HG03354 (cell line): ENCODE results near the gene CPD.
"Not testable (repeated sequence)": the region's sequence is repeated elsewhere in the genome, so short reads cannot be mapped to it uniquely, and the experiment has no call there.

Source experiments
- ATAC-seq: cut with Tn5 transposase; IDR thresholded peaks from one replicate; pipeline ENCODE4 v1.9.1; 2021; ENCODE audit warnings: mild to moderate bottlenecking; ENCODE audit not compliant: unreplicated experiment, poor library complexity, severe bottlenecking

CPD gene

GRCh38 chr17:30418070-30418469, 39.3 kb downstream of the CPD start:
- ATAC-seq = not testable (repeated sequence)

DNA sequence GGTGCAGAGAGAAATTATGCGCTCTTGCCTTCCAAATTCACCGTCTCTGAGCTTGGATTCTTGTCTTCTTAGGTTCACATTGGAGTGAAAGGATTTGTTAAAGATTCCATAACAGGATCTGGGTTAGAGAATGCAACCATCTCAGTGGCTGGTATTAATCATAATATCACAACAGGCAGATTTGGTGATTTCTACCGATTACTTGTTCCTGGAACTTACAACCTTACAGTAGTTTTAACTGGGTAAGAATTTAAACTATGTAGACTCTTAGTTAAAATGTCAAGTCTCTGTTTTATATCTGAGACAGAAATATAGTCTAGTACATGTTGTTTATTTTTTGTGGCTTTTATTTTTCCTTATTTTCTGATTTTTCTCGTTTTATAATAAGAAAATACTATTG, 42.9 kb downstream of the CPD start:
- no peak for ATAC-seq

DNA sequence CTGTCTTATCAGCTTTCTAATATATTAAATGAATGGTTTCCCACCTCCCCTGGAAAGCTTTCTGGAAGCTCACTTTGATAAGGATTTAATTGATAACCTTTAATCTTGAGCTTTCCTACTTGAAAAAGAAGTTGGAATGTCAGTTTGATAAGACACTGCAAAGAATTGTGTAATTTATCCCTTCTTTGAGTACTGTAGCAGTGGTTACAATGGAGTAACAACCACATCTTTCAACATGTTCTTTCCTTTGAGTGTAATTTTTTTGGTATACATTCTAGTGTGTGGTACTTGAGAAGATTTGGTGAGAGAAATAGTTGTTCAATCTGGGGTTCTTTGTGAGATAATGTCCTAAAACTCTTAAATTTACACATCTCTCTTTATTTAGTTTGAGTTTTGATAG, 43.4 kb downstream of the CPD start:
- ATAC-seq = no peak

DNA sequence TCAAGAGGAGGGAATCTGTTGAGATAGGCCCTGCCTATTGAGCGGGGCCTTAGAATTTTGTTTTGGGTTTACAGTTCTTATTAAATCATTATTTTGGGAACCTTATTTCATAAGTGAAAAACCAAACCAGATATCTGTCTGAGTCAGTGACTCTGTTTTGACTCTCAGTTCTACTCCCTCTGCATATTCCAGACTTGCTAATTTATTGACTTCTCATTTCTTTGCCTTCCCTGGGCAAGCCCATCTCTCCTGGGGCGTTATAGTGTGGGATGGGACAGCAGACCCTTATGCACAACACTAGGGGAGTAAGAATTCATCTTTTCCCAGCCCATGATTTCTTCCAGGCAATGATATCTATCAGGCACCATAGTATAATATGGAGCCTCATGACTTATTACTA, 45.7 kb downstream of the CPD start:
- no peak for ATAC-seq

DNA sequence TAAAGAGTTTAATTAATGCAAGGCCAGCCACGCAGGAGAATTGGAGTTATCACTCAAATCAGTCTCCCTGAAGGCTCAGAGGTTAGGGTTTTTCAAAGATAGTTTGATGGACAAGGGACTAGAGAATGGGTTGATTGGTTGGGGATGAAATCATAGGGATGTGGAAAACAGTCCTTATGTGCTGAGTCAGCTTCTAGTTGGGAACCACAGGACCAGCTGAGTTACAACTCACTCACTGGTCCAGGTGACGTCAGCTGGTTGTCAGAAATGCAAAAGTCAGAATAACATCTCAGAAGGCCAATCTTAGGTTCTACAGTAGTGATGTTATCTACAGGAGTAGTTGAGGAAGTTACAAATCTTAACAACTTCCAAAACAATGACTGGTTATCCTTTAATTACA, 47.6 kb downstream of the CPD start:
- ATAC-seq = no peak

- ATAC-seq = no peak
These were observed 48.9 kb downstream of the CPD start for GRCh38 chr17:30427611-30428010.

DNA sequence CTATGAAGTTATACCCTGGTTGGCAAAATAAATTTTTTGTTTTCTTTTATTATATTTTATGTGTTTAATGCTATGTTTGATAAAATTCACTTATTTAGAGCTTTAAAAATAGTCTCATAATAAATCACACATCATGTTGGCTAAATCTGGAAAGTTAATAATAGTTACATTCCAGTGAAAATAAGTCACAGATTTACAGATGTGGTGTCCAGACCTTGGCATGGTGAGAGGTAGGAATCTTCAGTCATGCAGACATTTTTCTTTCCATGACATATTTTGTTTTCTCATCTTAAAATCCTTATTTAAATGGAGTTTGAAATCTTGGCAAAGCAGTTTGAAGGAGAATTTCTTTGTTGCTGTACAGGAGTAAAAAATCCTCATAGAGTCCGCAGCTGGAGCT, 50.4 kb downstream of the CPD start:
- ATAC-seq = no peak

- no peak for ATAC-seq
These were observed 54.8 kb downstream of the CPD start for GRCh38 chr17:30433514-30433913.

DNA sequence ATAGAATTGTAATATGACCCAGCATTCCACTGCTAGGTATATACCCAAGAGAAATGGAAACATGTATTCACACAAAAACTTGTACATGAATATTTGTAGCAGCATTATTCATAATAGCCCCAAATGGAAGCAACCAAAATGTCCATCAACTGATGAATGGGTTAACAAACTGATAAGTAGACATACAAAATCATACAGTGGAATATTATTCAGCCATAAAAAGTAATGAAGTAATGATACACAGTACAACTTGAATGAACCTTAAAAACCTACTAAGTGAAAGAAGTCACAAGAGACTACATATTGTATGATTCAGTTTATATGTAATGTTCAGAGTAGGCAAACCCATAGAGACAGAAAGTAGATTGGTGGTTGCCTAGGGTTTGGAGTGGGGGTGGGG, 58.0 kb downstream of the CPD start:
- ATAC-seq = no peak

DNA sequence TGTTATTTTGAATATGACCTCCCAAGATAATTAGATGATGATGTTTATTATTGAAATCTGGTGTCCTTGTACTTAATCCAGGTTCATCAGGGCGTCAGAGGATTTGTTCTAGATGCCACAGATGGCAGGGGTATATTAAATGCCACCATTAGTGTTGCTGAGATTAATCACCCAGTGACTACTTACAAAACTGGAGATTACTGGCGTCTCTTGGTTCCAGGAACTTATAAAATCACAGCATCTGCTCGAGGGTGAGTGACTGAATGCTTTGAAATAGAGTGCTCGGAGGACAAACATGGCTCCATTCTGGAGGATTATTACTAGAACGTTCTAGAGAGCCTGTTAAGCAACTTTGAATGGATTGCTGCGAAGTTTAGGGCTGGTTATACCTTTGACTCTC, 65.0 kb downstream of the CPD start:
- ATAC-seq = no peak

- not testable (repeated sequence) for ATAC-seq
These were observed 67.9 kb downstream of the CPD start for GRCh38 chr17:30446640-30447039.

- no peak for ATAC-seq
These were observed 70.8 kb downstream of the CPD start for GRCh38 chr17:30449480-30449879.

DNA sequence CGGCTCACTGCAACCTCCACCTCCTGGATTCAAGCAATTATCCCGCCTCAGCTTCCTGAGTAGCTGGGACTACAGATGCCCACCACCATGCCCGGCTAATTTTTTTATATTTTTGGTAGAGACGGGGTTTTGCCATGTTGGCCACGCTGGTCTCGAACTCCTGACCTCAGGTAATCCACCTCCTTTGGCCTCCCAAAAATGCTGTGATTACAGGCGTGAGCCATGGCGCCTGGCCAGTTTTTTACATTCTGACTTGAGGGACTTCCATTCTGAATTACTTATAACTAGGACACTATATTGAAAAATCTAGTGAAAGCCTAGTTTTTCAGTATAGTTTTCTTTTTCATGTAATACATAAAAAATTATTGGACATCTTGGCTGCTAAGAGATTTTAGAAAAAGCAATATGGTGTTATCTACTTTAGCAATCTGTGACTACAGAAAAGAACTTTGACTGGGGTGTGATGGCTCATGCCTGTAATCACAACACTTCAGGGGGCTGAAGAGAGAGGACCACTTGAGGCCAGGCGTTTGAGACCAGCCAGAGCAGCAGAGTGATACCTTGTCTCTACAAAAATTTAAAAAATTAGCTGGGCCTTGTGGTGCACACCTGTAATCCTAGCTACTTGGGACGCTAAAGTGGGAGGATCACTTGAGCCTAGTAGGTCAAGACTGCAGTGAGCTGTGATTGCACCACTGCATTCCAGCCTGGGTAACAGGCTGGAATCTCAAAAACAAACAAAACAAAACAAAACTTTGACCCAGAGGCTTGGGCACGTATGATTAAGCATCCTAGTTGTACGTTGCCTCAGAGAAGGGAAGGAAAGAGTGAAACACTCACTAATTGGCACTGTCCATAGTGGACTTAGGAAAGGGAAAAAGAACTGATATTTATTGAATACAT, 71.6 kb downstream of the CPD start:
- ATAC-seq = no peak

DNA sequence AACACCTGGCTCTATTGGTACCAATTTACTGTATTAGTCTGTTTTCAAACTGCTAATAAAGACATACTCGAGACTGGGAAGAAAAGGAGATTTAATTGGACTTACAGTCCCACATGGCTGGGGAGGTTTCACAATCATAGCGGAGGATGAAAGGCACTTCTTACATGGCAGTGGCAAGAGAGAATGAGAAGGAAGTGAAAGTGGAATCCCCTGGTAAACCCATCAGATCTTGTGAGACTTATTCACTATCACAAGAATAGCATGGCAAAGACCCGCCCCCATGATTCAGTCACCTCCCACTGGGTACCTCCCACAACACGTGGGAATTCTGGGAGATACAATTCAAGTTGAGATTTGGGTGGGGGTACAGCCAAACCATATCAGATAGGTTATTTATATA, 75.9 kb downstream of the CPD start:
- ATAC-seq = no peak

DNA sequence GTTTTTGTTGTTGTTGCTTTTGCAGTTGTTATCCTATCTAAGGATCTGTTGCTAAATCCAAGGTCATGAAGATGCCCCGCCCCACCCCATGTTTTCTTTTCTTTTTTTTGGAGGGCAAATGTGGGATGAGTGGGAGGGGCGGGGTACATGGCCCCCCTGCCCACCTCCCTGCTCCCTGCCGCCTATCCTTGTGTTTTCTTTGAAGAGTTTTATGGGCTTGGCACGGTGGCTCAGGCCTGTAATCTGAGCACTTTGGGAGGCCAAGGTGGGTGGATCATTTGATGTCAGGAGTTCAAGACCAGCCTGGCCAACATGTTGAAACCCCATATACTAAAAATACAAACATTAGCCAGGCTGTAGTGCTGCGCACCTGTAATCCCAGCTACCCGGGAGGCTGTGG, 79.6 kb downstream of the CPD start:
- no peak for ATAC-seq

DNA sequence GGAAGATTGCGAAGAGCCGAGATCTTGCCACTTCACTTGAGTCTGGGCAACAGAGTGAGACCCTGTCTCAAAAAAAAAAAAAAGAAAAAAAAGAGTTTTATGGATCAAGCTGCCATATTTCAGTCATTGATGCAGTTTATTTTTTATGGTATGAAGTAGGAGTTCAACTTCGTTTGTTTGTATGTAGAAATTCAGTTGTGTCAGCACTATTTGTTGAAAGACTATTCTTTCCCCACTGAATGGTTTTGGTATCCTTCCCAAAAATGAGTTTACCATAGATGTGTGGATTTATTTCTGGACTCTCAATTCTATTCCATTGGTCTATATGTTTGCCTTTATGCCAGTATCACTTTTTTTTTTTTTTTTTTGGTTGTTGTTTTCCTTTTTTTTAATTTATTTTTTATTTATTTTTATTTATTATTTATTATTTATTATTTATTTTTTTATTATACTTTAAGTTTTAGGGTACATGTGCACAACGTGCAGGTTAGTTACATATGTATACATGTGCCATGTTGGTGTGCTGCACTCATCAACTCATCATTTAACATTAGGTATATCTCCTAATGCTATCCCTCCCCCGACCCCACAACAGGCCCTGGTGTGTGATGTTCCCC, 80.2 kb downstream of the CPD start:
- ATAC-seq = not testable (repeated sequence)

GRCh38 chr17:30468465-30468864, 89.7 kb downstream of the CPD start:
- no peak for ATAC-seq

DNA sequence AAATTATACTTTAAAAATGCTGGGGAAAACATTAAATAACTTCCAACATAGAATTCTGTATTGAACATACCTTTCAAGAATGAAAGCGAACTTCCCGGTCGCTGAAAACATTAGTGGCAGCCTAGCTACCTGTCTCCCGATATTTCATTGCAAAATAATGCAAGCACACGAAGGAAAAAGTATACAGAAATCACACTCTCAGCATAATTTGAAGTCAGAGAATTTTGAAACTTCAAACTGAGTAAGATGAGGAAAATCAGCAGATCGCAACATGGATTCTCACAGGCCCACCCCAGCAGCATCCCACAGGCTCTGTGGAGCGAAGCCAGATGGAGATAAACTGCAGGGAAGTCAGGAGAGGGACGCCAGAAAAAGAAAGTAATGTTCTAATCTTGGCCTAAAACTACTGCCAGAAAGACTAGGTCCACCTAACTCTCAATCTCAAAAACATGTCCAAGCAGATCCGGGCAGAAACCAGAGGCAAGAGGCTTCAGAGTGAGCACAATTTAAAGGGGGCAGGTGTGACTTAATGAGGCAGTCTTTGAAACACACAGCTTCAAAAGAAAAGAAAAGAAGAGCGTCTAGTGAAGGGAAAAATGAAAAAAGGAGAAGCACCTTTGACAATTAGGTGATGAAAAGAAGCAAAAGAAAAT, 93.6 kb downstream of the CPD start:
- ATAC-seq = no peak

DNA sequence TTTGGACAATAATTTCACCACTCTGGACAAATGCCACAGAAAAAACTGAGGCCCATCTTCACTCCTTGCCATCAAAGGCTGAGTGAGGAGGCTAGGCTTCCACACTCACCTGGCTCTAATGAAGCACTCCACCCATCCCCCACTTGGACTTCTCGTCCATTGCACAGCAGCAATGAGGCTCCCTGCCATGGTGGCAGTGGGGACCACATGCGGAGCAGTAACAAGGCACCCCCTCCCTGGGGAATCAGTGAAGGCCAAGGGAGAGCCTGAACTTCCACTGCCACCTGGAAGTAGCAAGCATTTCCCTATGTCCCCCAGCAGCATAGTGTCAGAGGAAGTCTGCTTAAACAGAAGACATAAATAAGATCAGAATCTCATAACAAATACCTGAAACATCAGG, 96.5 kb downstream of the CPD start:
- ATAC-seq = no peak

GRCh38 chr17:30476726-30477082, 98.0 kb downstream of the CPD start:
- ATAC-seq = peak; percentile 18
